Smooth muscle cell (in vitro differentiated cells): ENCODE data around the gene SOS1. TPM values are rescaled to one million over a fixed set of nuclear protein-coding genes. Genes with fewer than 3 reads are reported as not detected.

ENCODE experiments used
- DNase-seq: peaks from one replicate; lab custom pipeline; 2025; ENCODE audit not compliant: unreplicated experiment; lab: John Stamatoyannopoulos, UW
- H2AFZ ChIP-seq: fragments of 200-600 bp; sonication (generic); 2 replicates; pipeline ENCODE4 v1.6.0; 2016; ENCODE audit warnings: antibody characterized with exemption, low read depth, mild to moderate bottlenecking
- H3F3A ChIP-seq: fragments of 200-600 bp; sonication (generic); 2 replicates; pipeline ENCODE4 v1.6.0; 2017; ENCODE audit warnings: antibody characterized with exemption, low read depth
- H3K27ac ChIP-seq: fragments of 200-600 bp; sonication (generic); 2 replicates; pipeline ENCODE4 v1.5.1; 2016; ENCODE audit warnings: low read depth, mild to moderate bottlenecking
- H3K27me3 ChIP-seq: fragments of 200-600 bp; sonication (generic); 2 replicates; pipeline ENCODE4 v1.6.1; 2016; ENCODE audit warnings: low read depth, mild to moderate bottlenecking
- H3K36me3 ChIP-seq: fragments of 200-600 bp; sonication (generic); 2 replicates; pipeline ENCODE4 v1.5.1; 2016; ENCODE audit warnings: low read depth
- H3K4me1 ChIP-seq: fragments of 200-600 bp; sonication (generic); 2 replicates; pipeline ENCODE4 v1.5.1; 2016; ENCODE audit warnings: low read depth
- H3K4me2 ChIP-seq: fragments of 200-600 bp; sonication (generic); 2 replicates; pipeline ENCODE4 v1.6.0; 2016; ENCODE audit warnings: mild to moderate bottlenecking
- H3K4me3 ChIP-seq: fragments of 200-600 bp; sonication (generic); 2 replicates; pipeline ENCODE4 v1.5.1; 2016; ENCODE audit warnings: mild to moderate bottlenecking
- H3K79me2 ChIP-seq: fragments of 200-600 bp; sonication (generic); 2 replicates; pipeline ENCODE4 v1.6.0; 2016; ENCODE audit warnings: low read depth, mild to moderate bottlenecking
- H3K9ac ChIP-seq: fragments of 200-600 bp; sonication (generic); 2 replicates; pipeline ENCODE4 v1.6.0; 2016; ENCODE audit warnings: low read depth
- H3K9me3 ChIP-seq: fragments of 200-600 bp; sonication (generic); replicated peaks from 2 replicates; pipeline ENCODE4 v1.5.1; 2016; ENCODE audit warnings: low read depth
- H4K20me1 ChIP-seq: fragments of 200-600 bp; sonication (generic); 2 replicates; pipeline ENCODE4 v1.6.0; 2016; ENCODE audit warnings: low read depth
- CTCF ChIP-seq: fragments of 200-600 bp; sonication (generic); IDR thresholded peaks from 2 replicates; pipeline ENCODE4 v1.5.1; 2017; ENCODE audit warnings: borderline replicate concordance, mild to moderate bottlenecking, antibody characterized with exemption; ENCODE audit not compliant: insufficient read depth, poor library complexity, severe bottlenecking
- WGBS: methylation state at CpG from one replicate; pipeline ENCODE4 v1.1.7; 2016; ENCODE audit warnings: low lambda C conversion rate; 5-methylcytosine and 5-hydroxymethylcytosine counted together
- polyA plus RNA-seq: library from polyadenylated mRNA; unstranded; fragments of >200 nt; fragmentation: Nextera tagmentation; extraction: Ambion mirVana; gene quantifications from 2 replicates; pipeline ENCODE4 v1.2.1, GENCODE V29; 2016
- total RNA-seq: library from RNA; depleted of rRNA; stranded (reverse); fragments of >200 nt; gene quantifications from 2 replicates; pipeline ENCODE4 v1.2.3, GENCODE V29; 2014

SOS1 gene
- total and polyA plus RNA-seq, 2 experiments from 2014 or later = 8.4 to 34.0 TPM

- 92% methylated on average over 3 of the region's 3 CpGs for WGBS
- DNase-seq = no peak
- H4K20me1 ChIP-seq = peaks cover 95% of the 10 kb centered on the region
Measured at GRCh38 chr2:39091063-39091462, 29.8 kb downstream of the SOS1 start.

DNA sequence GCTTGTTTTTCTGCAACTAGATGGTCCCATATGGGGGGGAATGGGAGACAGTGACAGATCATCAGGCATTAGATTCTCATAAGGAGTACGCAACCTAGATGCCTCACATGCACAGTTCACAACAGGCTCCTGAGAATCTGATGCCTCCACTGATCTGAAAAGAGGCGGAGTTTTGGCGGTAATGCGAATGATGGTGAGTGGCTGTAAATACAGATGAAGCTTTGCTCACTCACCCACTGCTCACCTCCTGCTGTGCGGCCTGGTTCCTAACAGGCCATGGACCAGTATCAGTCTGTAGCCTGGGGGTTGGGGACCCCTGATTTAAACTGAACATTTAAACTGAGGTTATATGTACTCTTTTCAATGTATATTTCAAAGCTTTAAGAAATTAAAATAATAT is 40.7 kb downstream of the SOS1 start:
- H3K36me3 ChIP-seq = no peaks in the 10 kb centered on the region
- no peak overlapping the region for H3K4me3 ChIP-seq
- H2AFZ ChIP-seq = no peak overlapping the region
- no peak for DNase-seq
- no peak overlapping the region for H3K4me2 ChIP-seq
- H3K9ac ChIP-seq = no peak overlapping the region
- H3K27me3 ChIP-seq = no peaks in the 10 kb centered on the region
- WGBS = 94% methylated on average over 5 of the region's 5 CpGs
- no peak overlapping the region for H3K27ac ChIP-seq
- H3K4me1 ChIP-seq = no peaks in the 10 kb centered on the region
- H3K79me2 ChIP-seq = peaks cover 96% of the 10 kb centered on the region
- no peak for TF ChIP-seq CTCF
- H3K9me3 ChIP-seq = no peaks in the 10 kb centered on the region
- H4K20me1 ChIP-seq = peaks cover 91% of the 10 kb centered on the region
- H3F3A ChIP-seq = no peaks in the 10 kb centered on the region

More at GRCh38 chr2:39091063-39091462, 29.8 kb downstream of the SOS1 start:
- H3K27ac ChIP-seq = no peak overlapping the region
- no peaks in the 10 kb centered on the region for H3K9me3 ChIP-seq
- no peaks in the 10 kb centered on the region for H3K27me3 ChIP-seq
- H3F3A ChIP-seq = no peaks in the 10 kb centered on the region
- H3K4me2 ChIP-seq = no peak overlapping the region
- H2AFZ ChIP-seq = no peak overlapping the region
- TF ChIP-seq CTCF = no peak
- H3K36me3 ChIP-seq = no peaks in the 10 kb centered on the region
- H3K79me2 ChIP-seq = peaks cover 92% of the 10 kb centered on the region
- H3K4me3 ChIP-seq = no peak overlapping the region
- H3K4me1 ChIP-seq = peaks cover 5% of the 10 kb centered on the region
- no peak overlapping the region for H3K9ac ChIP-seq

- no peaks in the 10 kb centered on the region for H3K27me3 ChIP-seq
- no peak overlapping the region for H3K4me2 ChIP-seq
- H3F3A ChIP-seq = no peaks in the 10 kb centered on the region
- no peak overlapping the region for H3K27ac ChIP-seq
- no peak overlapping the region for H2AFZ ChIP-seq
- H3K4me3 ChIP-seq = no peak overlapping the region
- no peak for TF ChIP-seq CTCF
- H4K20me1 ChIP-seq = peaks cover 73% of the 10 kb centered on the region
- H3K79me2 ChIP-seq = peaks cover 70% of the 10 kb centered on the region
- WGBS = 100% methylated on average over 1 of the region's 1 CpG
- H3K9ac ChIP-seq = no peak overlapping the region
- no peaks in the 10 kb centered on the region for H3K36me3 ChIP-seq
- no peak for DNase-seq
- H3K9me3 ChIP-seq = no peaks in the 10 kb centered on the region
- no peaks in the 10 kb centered on the region for H3K4me1 ChIP-seq
Measured at GRCh38 chr2:39069890-39070465, 50.9 kb downstream of the SOS1 start.

DNA sequence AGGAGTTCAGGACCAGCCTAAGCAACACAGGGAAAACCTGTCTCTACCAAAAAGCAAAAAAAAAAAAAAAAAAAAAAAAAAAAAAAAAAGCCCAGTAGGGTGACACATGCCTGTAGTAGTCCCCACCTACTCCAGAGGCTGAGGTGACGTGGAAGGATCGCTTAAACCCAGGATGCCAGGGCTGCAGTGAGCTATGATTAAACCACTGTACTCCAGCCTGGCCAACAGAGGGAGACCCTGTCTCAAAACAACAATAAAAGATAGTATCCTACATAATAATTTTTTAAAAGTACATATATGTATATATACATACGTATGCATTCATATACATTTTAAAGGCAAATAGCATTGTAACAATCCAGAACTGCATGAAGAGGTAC is 51.7 kb downstream of the SOS1 start:
- no peaks in the 10 kb centered on the region for H3K4me1 ChIP-seq
- peaks cover 66% of the 10 kb centered on the region for H3K79me2 ChIP-seq
- no peak overlapping the region for H3K27ac ChIP-seq
- H3K4me3 ChIP-seq = no peak overlapping the region
- H2AFZ ChIP-seq = no peak overlapping the region
- H3K9me3 ChIP-seq = no peaks in the 10 kb centered on the region
- H4K20me1 ChIP-seq = peaks cover 67% of the 10 kb centered on the region
- H3K9ac ChIP-seq = no peak overlapping the region
- H3K4me2 ChIP-seq = no peak overlapping the region
- no peak for DNase-seq
- no peaks in the 10 kb centered on the region for H3F3A ChIP-seq
- 76% methylated on average over 3 of the region's 3 CpGs for WGBS
- no peaks in the 10 kb centered on the region for H3K27me3 ChIP-seq
- no peaks in the 10 kb centered on the region for H3K36me3 ChIP-seq
- TF ChIP-seq CTCF = peak; percentile 19
